ENCODE measurements around the gene MFAP5. TPM values are rescaled to one million over a fixed set of nuclear protein-coding genes. Genes with fewer than 3 reads are reported as not detected.
"Not testable (repeated sequence)": the region's sequence is repeated elsewhere in the genome, so short reads cannot be mapped to it uniquely, and the experiment has no call there.

MFAP5 gene
- total RNA-seq, 2 experiments from 2014 or later, result not detected

DNA sequence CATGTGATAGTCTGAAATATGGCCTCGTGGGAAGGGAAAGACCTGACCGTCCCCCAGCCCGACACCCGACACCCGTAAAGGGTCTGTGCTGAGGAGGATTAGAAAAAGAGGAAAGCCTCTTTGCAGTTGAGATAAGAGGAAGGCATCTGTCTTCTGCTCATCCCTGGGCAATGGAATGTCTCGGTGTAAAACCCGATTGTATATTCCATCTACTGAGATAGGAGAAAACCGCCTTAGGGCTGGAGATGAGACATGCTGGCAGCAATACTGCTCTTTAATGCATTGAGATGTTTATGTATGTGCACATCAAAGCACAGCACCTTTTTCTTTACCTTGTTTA, 26.6 kb downstream of the MFAP5 start:
- CTCF ChIA-PET; H3K4me1 Mint-ChIP-seq; H3K27ac Mint-ChIP-seq; H3K36me3 Mint-ChIP-seq; H3K4me3 Mint-ChIP-seq; DNase-seq; ATAC-seq; H3K9me3 Mint-ChIP-seq (ENCODE audit: low read depth): not testable (repeated sequence)
- peaks cover 76% of the 10 kb centered on the region for H3K27me3 Mint-ChIP-seq

DNA sequence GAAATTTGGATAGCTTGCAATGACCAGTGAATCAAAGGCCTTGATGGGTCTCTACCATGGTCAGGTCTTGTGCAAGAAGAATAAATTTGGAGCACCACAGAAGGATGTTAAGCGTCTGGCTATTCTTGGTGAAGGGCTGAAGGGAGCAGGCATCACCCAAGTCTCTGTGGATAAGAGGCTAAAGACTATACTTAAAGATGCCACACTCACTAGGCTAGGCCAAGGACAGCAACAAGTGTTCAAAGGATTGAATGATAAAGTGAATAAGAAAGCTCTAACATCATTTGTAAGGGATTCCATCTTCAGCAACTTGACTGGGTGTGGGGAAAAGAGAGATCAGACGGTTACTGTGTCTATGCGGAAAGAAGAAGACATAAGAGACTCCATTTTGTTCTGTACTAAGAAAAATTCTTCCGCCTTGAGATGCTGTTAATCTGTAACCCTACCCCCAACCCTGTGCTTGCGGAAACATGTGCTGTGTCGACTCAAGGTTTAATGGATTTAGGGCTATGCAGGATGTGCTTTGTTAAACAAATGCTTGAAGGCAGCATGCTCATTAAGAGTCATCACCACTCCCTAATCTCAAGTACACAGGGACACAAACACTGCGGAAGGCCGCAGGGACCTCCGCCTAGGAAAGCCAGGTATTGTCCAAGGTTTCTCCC, 27.2 kb downstream of the MFAP5 start:
- DNase-seq; H3K27ac Mint-ChIP-seq; ATAC-seq; H3K9me3 Mint-ChIP-seq (ENCODE audit: low read depth); H3K4me1 Mint-ChIP-seq; CTCF ChIA-PET; H3K36me3 Mint-ChIP-seq; H3K4me3 Mint-ChIP-seq: not testable (repeated sequence)
- H3K27me3 Mint-ChIP-seq, result peaks cover 76% of the 10 kb centered on the region

DNA sequence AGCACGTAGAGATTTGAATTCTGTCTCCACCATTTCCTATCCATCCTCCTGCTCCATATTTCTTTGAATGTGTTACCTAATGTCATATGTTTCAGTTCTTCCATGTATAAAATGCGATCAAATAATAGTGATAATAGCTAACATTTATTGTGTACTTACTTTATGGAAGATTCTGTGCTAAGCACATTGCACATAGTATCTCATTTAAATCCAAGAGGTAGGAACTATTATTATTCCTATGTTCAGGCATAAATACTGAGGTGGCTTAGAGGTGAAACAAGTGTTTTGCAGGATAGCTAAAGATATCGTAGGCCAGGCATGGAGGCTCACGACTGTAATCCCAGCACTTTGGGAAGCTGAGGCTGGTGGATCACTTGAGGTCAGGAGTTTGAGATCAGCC, 32.5 kb downstream of the MFAP5 start:
- Mint-ChIP-seq H3K4me3 (no peak overlapping the region), H3K9me3 (ENCODE audit: low read depth) (no peaks in the 10 kb centered on the region), H3K36me3 (no peaks in the 10 kb centered on the region), H3K4me1 (no peaks in the 10 kb centered on the region), H3K27me3 (peaks cover 53% of the 10 kb centered on the region), H3K27ac (no peak overlapping the region)
- ATAC-seq (no peak), DNase-seq (no peak)
- CTCF ChIA-PET, result no interaction called here

DNA sequence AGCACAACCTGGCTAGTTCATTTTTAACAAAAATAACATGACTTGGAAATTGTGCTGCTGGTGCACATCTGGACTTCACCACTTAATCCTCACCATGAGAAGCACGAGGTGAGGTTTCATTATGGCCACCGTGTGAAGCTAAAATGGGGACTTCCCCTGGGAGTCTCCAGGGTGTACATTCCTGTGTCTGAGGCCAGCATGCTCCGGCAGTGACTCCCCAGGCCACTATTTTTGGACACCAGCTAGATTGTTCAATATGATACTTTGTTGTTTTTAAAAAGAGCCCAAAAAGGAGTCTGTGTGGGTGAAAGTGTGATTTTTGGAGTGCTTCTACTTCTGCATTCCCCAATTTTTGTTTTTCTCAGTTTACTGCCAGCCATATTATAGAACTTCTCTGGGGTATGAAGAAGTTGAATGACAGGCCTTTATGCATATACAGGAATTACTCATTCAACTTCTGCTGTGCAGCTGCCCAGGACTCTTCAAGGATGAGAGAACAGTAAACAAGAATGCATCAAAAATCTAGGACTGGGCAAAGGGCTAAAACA, 33.1 kb downstream of the MFAP5 start:
- ATAC-seq, result no peak
- CTCF ChIA-PET, result interaction anchor here (1.0 to 1.6 kb wide), 2 partner anchors 28 to 85 kb away, joined by 4 to 7 read pairs; no protein-coding TSS in a partner anchor
- Mint-ChIP-seq H3K9me3 (ENCODE audit: low read depth) (no peaks in the 10 kb centered on the region), H3K4me3 (no peak overlapping the region), H3K27ac (no peak overlapping the region), H3K27me3 (peaks cover 48% of the 10 kb centered on the region), H3K36me3 (no peaks in the 10 kb centered on the region), H3K4me1 (no peaks in the 10 kb centered on the region)
- DNase-seq, result no peak

DNA sequence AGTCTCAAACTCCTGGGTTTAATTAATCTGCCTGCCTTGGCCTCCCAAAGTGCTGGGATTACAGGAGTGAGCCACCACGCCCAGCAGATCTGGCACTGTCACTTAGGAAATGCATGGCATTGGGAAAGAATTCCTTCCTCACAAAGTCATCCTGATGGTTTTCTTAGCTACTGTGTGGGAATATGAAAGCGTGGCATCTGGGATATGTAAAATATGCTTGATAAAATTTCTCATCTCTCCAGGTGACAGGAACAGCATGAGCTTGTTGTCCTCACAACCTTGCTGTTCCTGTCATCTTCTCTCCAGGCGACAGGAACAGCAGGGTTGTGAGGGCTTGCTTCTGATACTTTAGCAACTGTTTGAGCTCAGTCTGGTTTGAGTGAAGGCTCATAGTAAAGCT, 33.9 kb downstream of the MFAP5 start:
- Mint-ChIP-seq H3K4me3 (no peak overlapping the region), H3K4me1 (no peaks in the 10 kb centered on the region), H3K36me3 (no peaks in the 10 kb centered on the region), H3K9me3 (ENCODE audit: low read depth) (no peaks in the 10 kb centered on the region), H3K27ac (no peak overlapping the region), H3K27me3 (peaks cover 43% of the 10 kb centered on the region)
- no peak for DNase-seq
- CTCF ChIA-PET, result interaction anchor here (1.0 to 1.6 kb wide), 3 partner anchors 14 to 84 kb away, joined by 4 to 7 read pairs (median 4); no protein-coding TSS in a partner anchor
- no peak for ATAC-seq

DNA sequence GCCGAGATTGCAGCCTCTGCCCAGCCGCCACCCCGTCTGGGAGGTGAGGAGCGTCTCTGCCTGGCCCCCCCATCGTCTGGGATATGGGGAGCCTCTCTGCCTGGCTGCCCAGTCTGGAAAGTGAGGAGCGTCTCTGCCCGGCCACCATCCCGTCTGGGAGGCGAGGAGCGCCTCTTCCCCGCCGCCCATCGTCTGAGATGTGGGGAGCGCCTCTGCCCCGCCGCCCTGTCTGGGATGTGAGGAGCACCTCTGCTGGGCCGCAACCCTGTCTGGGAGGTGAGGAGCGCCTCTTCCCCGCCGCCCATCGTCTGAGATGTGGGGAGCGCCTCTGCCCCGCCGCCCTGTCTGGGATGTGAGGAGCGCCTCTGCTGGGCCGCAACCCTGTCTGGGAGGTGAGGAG, 37.9 kb downstream of the MFAP5 start:
- H3K4me3 Mint-ChIP-seq; H3K27ac Mint-ChIP-seq; H3K36me3 Mint-ChIP-seq; H3K9me3 Mint-ChIP-seq (ENCODE audit: low read depth); DNase-seq; H3K4me1 Mint-ChIP-seq; CTCF ChIA-PET; ATAC-seq: not testable (repeated sequence)
- H3K27me3 Mint-ChIP-seq, result peaks cover 18% of the 10 kb centered on the region

DNA sequence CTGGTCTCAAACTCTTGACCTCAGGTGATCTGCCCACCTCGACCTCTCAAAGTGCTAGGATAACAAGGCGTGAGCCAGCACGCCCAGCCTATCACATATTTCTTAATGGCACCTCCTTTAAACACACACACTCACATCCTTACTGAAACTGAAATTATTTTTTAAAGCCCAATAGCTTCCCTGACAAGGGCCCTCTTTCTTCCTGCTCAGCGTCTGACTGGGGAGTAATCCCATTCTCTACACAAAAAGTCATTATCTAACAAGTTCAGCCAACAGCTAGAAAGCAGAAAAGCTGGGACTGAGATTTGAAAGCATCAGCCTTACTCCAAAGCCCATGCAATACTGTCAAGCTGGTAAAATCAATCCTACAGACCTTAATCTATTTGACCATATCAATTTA, 40.0 kb downstream of the MFAP5 start:
- DNase-seq, result no peak

DNA sequence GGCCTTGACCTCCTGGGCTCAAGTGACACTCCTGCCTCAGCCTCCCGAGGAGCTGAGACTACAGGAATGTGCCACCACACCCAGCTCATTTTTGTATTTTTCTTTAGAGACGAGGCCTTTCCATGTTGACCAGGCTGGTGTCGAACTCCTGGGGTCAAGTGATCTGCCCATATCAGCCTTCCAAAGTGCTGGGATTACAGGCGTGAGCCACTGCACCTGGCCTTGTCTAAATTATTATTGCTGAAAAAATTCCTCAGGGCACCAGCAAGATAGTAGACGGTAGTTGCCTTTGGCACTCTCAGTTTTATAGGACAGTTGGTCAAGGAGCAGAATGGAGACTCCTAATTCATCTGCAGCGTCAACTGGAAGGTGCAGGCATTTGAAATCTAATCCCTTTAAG, 47.4 kb downstream of the MFAP5 start:
- no peak overlapping the region for H3K4me3 Mint-ChIP-seq
- no peaks in the 10 kb centered on the region for H3K9me3 Mint-ChIP-seq (ENCODE audit: low read depth)
- H3K36me3 Mint-ChIP-seq, result no peaks in the 10 kb centered on the region
- DNase-seq (no peak), ATAC-seq (no peak)
- H3K27ac Mint-ChIP-seq, result no peak overlapping the region
- H3K27me3 Mint-ChIP-seq, result peaks cover 13% of the 10 kb centered on the region
- CTCF ChIA-PET, result interaction anchor here (0.7 kb wide), 1 partner anchor 71 kb away, joined by 3 read pairs; no protein-coding TSS in a partner anchor
- H3K4me1 Mint-ChIP-seq, result no peaks in the 10 kb centered on the region

More for the DNA sequence above, 40.0 kb downstream of the MFAP5 start:
- H3K4me1 Mint-ChIP-seq, result no peaks in the 10 kb centered on the region
- ATAC-seq, result no peak
- no peak overlapping the region for H3K27ac Mint-ChIP-seq
- H3K27me3 Mint-ChIP-seq, result peaks cover 7% of the 10 kb centered on the region
- peaks cover 2% of the 10 kb centered on the region for H3K36me3 Mint-ChIP-seq
- no peak overlapping the region for H3K4me3 Mint-ChIP-seq
- CTCF ChIA-PET, result interaction anchor here (1.4 kb wide), 1 partner anchor 268 kb away, joined by 3 read pairs; no protein-coding TSS in a partner anchor
- peaks cover 4% of the 10 kb centered on the region for H3K9me3 Mint-ChIP-seq (ENCODE audit: low read depth)

DNA sequence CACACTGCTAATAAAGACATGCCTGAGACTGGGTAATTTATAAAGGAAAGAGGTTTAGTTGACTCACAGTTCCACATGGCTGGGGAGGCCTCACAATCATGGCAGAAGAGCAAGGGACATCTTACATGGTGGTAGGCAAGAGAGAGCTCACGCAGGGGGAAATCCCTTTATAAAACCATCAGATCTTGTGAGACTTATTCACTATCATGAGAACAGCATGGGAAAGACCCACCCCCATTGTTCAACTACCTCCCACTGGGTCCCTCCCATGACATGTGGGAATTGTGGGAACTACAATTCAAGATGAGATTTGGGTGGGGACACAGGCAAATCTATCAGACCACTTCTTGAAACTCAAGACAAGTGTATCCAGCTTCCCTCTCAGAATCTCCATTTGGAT, 48.7 kb downstream of the MFAP5 start:
- DNase-seq; H3K4me3 Mint-ChIP-seq; H3K9me3 Mint-ChIP-seq (ENCODE audit: low read depth); H3K36me3 Mint-ChIP-seq; H3K4me1 Mint-ChIP-seq; H3K27ac Mint-ChIP-seq; ATAC-seq: not testable (repeated sequence)
- CTCF ChIA-PET, result interaction anchor here (1.0 to 6.4 kb wide), 2 partner anchors 10 to 69 kb away, joined by 4 to 38 read pairs; no protein-coding TSS in a partner anchor
- H3K27me3 Mint-ChIP-seq, result peaks cover 10% of the 10 kb centered on the region

DNA sequence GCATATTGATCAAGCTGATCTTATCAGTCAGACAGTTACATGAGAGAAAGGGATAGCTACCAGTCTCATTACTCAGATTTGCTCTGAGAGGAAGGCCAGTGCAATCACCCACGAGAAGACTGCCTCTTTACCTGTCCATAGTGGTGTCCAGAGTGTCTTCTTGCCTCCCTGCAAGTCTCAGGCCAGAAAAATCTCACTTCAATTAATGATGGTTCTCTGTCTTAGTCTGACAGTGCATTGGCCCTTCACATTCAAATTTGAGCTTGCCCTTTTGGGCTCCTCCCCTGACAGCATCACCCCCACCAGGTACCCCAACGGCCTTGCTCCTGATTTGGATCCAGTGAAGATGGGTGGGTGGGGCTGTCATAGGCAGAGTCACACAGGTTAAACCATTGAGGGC, 50.0 kb downstream of the MFAP5 start, which contains the start of gene AICDA:
AICDA (minus strand) TSS at position 231 of the 400 bp plus-strand sequence; CDS start at position 139, 92 bp downstream.
- CTCF ChIA-PET, result interaction anchor here (0.6 to 6.4 kb wide), 2 partner anchors 52 to 68 kb away, joined by 4 to 38 read pairs; no protein-coding TSS in a partner anchor
- Mint-ChIP-seq H3K9me3 (ENCODE audit: low read depth) (no peaks in the 10 kb centered on the region), H3K4me1 (peaks cover 7% of the 10 kb centered on the region), H3K36me3 (no peaks in the 10 kb centered on the region), H3K4me3 (no peak within 1 kb of the TSS), H3K27me3 (peaks cover 10% of the 10 kb centered on the region), H3K27ac (no peak within 1 kb of the TSS)
- ATAC-seq (no peak), DNase-seq (no peak)

DNA sequence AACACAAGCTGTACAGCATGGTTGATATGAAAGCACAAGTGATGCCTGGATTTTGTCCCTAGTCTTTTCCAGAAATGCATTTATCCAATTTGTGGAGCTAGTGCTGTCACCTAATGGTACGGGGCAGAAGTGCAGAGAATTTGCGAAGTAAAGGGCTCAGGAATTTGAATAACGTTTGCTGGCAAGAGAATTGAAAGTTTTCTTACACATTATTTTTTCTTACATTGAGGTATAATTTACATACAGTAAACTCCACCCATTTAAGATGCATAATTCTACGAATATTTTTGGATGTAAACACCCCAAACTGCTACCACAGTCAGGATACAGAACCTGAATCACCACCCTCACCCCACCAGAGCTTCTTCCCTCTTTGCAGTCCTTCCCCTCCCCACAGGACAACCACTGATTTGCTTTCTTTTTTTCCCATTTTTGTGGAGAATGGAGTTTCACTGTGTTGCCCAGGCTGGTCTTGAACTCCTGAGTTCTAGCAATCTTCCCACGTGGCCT, 53.5 kb downstream of the MFAP5 start:
- Mint-ChIP-seq H3K4me1 (peaks cover 7% of the 10 kb centered on the region), H3K27me3 (peaks cover 19% of the 10 kb centered on the region), H3K27ac (no peak overlapping the region), H3K4me3 (no peak overlapping the region), H3K9me3 (ENCODE audit: low read depth) (no peaks in the 10 kb centered on the region), H3K36me3 (no peaks in the 10 kb centered on the region)
- no peak for ATAC-seq
- peak; percentile 41 for DNase-seq
- CTCF ChIA-PET, result interaction anchor here (0.6 to 6.4 kb wide), 6 partner anchors 9 to 367 kb away, joined by 3 to 38 read pairs (median 4); no protein-coding TSS in a partner anchor

DNA sequence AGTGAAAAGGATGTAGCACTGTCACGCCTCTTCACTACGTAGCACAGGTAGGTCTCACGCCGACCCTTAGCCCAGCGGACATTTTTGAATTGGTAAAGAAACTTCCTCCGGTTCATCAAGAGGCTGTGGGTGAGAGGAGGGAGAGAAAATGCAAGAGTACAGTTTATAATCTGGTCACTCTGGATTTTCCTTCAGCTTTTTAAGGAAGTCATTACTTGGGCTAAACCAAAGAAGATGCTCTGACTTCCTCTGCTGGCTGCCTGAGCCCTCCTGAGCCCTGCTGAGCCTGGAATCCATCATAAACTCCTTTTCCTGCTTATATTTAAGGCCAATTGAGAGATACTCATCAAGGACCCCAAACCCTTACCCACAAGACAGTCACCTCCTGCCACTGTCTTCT, 55.7 kb downstream of the MFAP5 start:
- no peak overlapping the region for H3K4me3 Mint-ChIP-seq
- peaks cover 7% of the 10 kb centered on the region for H3K4me1 Mint-ChIP-seq
- CTCF ChIA-PET, result no interaction called here
- DNase-seq (no peak), ATAC-seq (no peak)
- no peak overlapping the region for H3K27ac Mint-ChIP-seq
- H3K27me3 Mint-ChIP-seq, result peaks cover 19% of the 10 kb centered on the region
- H3K9me3 Mint-ChIP-seq (ENCODE audit: low read depth), result no peaks in the 10 kb centered on the region
- no peaks in the 10 kb centered on the region for H3K36me3 Mint-ChIP-seq

DNA sequence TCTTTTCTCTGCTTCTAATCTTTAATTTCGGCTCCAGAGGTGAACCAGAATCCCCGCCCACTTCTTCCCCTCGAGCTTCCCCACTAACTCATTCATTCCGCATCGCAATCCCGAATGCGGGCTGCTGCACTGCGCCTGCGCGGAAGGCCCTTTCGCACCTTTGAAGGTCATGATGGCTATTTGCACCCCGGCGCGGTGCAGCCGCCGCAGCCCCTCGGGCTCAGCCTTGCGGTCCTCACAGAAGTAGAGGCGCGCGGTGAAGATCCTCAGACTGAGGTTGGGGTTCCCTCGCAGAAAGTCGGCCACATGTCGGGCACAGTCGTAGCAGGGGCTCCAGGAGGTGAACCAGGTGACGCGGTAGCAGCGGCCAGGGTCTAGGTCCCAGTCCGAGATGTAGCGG, 57.6 kb downstream of the MFAP5 start:
- Mint-ChIP-seq H3K36me3 (no peaks in the 10 kb centered on the region), H3K27ac (no peak overlapping the region), H3K4me3 (no peak overlapping the region), H3K27me3 (peaks cover 19% of the 10 kb centered on the region), H3K4me1 (peaks cover 7% of the 10 kb centered on the region), H3K9me3 (ENCODE audit: low read depth) (no peaks in the 10 kb centered on the region)
- ATAC-seq (no peak), DNase-seq (no peak)
- CTCF ChIA-PET, result no interaction called here

DNA sequence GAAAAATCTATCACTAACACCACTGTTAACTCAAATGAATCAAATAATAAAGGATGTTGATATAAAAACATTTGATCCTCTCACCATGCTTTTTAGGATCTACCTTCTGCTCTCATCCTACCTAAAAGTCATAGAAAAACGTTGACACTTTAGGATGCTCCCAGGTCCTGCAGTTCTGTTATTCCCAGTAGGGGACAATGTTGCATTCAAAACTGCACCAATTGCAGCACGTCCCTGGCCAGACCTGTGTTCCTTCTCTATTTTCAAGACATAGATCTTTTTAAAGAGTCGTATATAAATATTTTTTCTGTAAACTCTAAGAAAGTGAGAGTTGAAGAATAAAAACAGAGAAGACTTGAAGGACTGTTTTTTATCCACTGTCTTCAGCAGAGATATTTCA, 58.8 kb downstream of the MFAP5 start:
- CTCF ChIA-PET, result no interaction called here
- Mint-ChIP-seq H3K9me3 (ENCODE audit: low read depth) (no peaks in the 10 kb centered on the region), H3K27me3 (peaks cover 24% of the 10 kb centered on the region), H3K27ac (no peak overlapping the region), H3K36me3 (no peaks in the 10 kb centered on the region), H3K4me1 (no peaks in the 10 kb centered on the region), H3K4me3 (no peak overlapping the region)
- no peak for ATAC-seq
- DNase-seq, result no peak
